ENCODE measurements around the gene CSNK1D. TPM values are rescaled to one million over a fixed set of nuclear protein-coding genes. Genes with fewer than 3 reads are reported as not detected.
"Not testable (repeated sequence)": the region's sequence is repeated elsewhere in the genome, so short reads cannot be mapped to it uniquely, and the experiment has no call there.

The CSNK1D gene
- total RNA-seq, 2 donors from 2014 or later, result 140 to 142 TPM

GRCh38 chr17:82195675-82196672 lies 77.5 kb downstream of the CSNK1D start:
- H3K36me3 Mint-ChIP-seq (ENCODE audit: low read depth), result peaks cover 56% of the 10 kb centered on the region
- no peaks in the 10 kb centered on the region for H3K27me3 Mint-ChIP-seq
- H3K4me1 Mint-ChIP-seq, result peaks cover 13% of the 10 kb centered on the region
- no peak overlapping the region for H3K4me3 Mint-ChIP-seq
- no peak overlapping the region for H3K27ac Mint-ChIP-seq
- H3K9me3 Mint-ChIP-seq, result no peaks in the 10 kb centered on the region
- no peak for ATAC-seq (replicated peaks)

- ATAC-seq (replicated peaks), result no peak
- H3K27me3 Mint-ChIP-seq, result no peaks in the 10 kb centered on the region
- H3K9me3 Mint-ChIP-seq, result no peaks in the 10 kb centered on the region
- peaks cover 56% of the 10 kb centered on the region for H3K36me3 Mint-ChIP-seq (ENCODE audit: low read depth)
- H3K4me3 Mint-ChIP-seq, result no peak overlapping the region
- no peak overlapping the region for H3K27ac Mint-ChIP-seq
- peaks cover 8% of the 10 kb centered on the region for H3K4me1 Mint-ChIP-seq
These were observed 78.7 kb downstream of the CSNK1D start for GRCh38 chr17:82194765-82195164.

GRCh38 chr17:82193520-82194220 lies 79.8 kb downstream of the CSNK1D start:
- no peaks in the 10 kb centered on the region for H3K9me3 Mint-ChIP-seq
- no peak overlapping the region for H3K27ac Mint-ChIP-seq
- H3K4me3 Mint-ChIP-seq, result no peak overlapping the region

GRCh38 chr17:82193050-82193449 lies 80.5 kb downstream of the CSNK1D start:
- H3K4me1 Mint-ChIP-seq; ATAC-seq (replicated peaks); H3K4me3 Mint-ChIP-seq; H3K9me3 Mint-ChIP-seq; H3K27me3 Mint-ChIP-seq; H3K27ac Mint-ChIP-seq: not testable (repeated sequence)
- H3K36me3 Mint-ChIP-seq (ENCODE audit: low read depth), result peaks cover 50% of the 10 kb centered on the region

More at GRCh38 chr17:82193520-82194220, 79.8 kb downstream of the CSNK1D start:
- Mint-ChIP-seq H3K4me1 (peaks cover 8% of the 10 kb centered on the region), H3K36me3 (ENCODE audit: low read depth) (peaks cover 56% of the 10 kb centered on the region), H3K27me3 (no peaks in the 10 kb centered on the region)
- ATAC-seq (replicated peaks), result no peak

Other genes with a start within 250 kb of the CSNK1D start
- 1 to 10 TPM; 6.6 to 7.7 TPM for gene RAC3, start 242.0 kb downstream of the CSNK1D start, total RNA-seq
- gene DCXR, start 236.0 kb downstream of the CSNK1D start, total RNA-seq, result 10 to 100 TPM; 63.1 to 91.0 TPM
- gene RFNG, start 221.9 kb downstream of the CSNK1D start, total RNA-seq, result 10 to 100 TPM; 21.1 to 25.2 TPM
- gene GPS1, start 221.8 kb downstream of the CSNK1D start, total RNA-seq, result 10 to 100 TPM; 46.2 to 97.2 TPM
- gene DUS1L, start 207.9 kb downstream of the CSNK1D start, total RNA-seq, result 100 to 1,000 TPM in 1 of 2 donors, 10 to 100 TPM in 1; 59.7 to 129 TPM
- gene FASN, start 175.5 kb downstream of the CSNK1D start, total RNA-seq, result 100 to 1,000 TPM; 109 to 242 TPM
- 10 to 100 TPM; 36.9 to 37.7 TPM for gene CCDC57, start 60.9 kb downstream of the CSNK1D start, total RNA-seq
- gene SLC16A3, start 44.7 kb downstream of the CSNK1D start, total RNA-seq, result 100 to 1,000 TPM; 167 to 309 TPM
- 100 to 1,000 TPM; 193 to 378 TPM for gene CD7, start 43.9 kb upstream of the CSNK1D start, total RNA-seq
- gene SECTM1, start 60.1 kb upstream of the CSNK1D start, total RNA-seq, result 10 to 100 TPM; 16.4 to 22.3 TPM
- under 1 TPM in 1 of 2 donors, not detected in 1; 0.28 TPM for gene TEX19, start 85.5 kb upstream of the CSNK1D start, total RNA-seq
- gene UTS2R, start 98.1 kb upstream of the CSNK1D start, total RNA-seq, result under 1 TPM in 1 of 2 donors, not detected in 1; 0.45 TPM
- 10 to 100 TPM; 25.1 to 31.9 TPM for gene HEXD, start 144.6 kb upstream of the CSNK1D start, total RNA-seq
- gene OGFOD3, start 144.9 kb upstream of the CSNK1D start, total RNA-seq, result 10 to 100 TPM; 16.2 to 20.7 TPM
- gene CYBC1, start 177.1 kb upstream of the CSNK1D start, total RNA-seq, result 100 to 1,000 TPM; 297 to 323 TPM
- gene NARF, start 185.0 kb upstream of the CSNK1D start, total RNA-seq, result 100 to 1,000 TPM; 164 to 194 TPM
- gene FOXK2, start 246.0 kb upstream of the CSNK1D start, total RNA-seq, result 10 to 100 TPM; 38.2 to 59.4 TPM